K562 (cell line): ENCODE results near the gene ADORA2B.

Experiments
- ARHGAP35 ChIP-seq: fragments of 450-650 bp; IDR thresholded peaks from 2 replicates; pipeline ENCODE4 v1.6.1; 2018; ENCODE audit not compliant: partially characterized antibody
- FOXO4 ChIP-seq: fragments of 450-650 bp; formaldehyde crosslinking; IDR thresholded peaks from 2 replicates; pipeline ENCODE4 v1.4.0; 2020; ENCODE audit warnings: mild to moderate bottlenecking, moderate library complexity
- ID3 ChIP-seq, 2 experiments: fragments of 250-450 bp in 1 of 2; fragments of 450-650 bp in 1 of 2; sonication (Bioruptor Pico) in 1 of 2; IDR thresholded peaks; 2 replicates each; pipeline versions ENCODE4 v1.6.1 to v1.8.0; 2016 to 2021; ENCODE audit warnings: mild to moderate bottlenecking in 2 of 2, moderate library complexity in 2 of 2, missing compliant biosample characterization in 1 of 2, missing genetic modification characterization in 1 of 2
- KAT7 ChIP-seq: sonication (generic); formaldehyde crosslinking; IDR thresholded peaks from 2 replicates; pipeline ENCODE4 v1.8.0; 2022; ENCODE audit warnings: missing genetic modification reagents, mild to moderate bottlenecking, borderline replicate concordance
- KDM4B ChIP-seq, 2 experiments: fragments of 450-650 bp in 1 of 2; sonication (generic) in 1 of 2; IDR thresholded peaks; 2 replicates each; pipeline ENCODE4 v1.6.1; 2016 to 2017; ENCODE audit warnings: borderline replicate concordance in 2 of 2, antibody characterized with exemption in 1 of 2, low read depth in 1 of 2, mild to moderate bottlenecking in 1 of 2
- MED1 ChIP-seq: sonication (generic); formaldehyde crosslinking; IDR thresholded peaks from 2 replicates; pipeline ENCODE4 v1.8.1; 2023; ENCODE audit warnings: missing genetic modification reagents, borderline replicate concordance
- PML ChIP-seq: IDR thresholded peaks from 2 replicates; pipeline ENCODE4 v1.6.1; 2012; ENCODE audit warnings: low read length, inconsistent platforms
- SREBF2 ChIP-seq: sonication (generic); formaldehyde crosslinking; IDR thresholded peaks from 2 replicates; pipeline ENCODE4 v1.4.0; 2020; ENCODE audit warnings: mild to moderate bottlenecking, missing genetic modification reagents
- STAT5A ChIP-seq: IDR thresholded peaks from 2 replicates; pipeline ENCODE4 v1.6.1; 2012; ENCODE audit warnings: low read length, inconsistent platforms, borderline replicate concordance
- ZBTB7A ChIP-seq: IDR thresholded peaks from 2 replicates; pipeline ENCODE4 v1.6.1; 2011; ENCODE audit warnings: low read depth, mild to moderate bottlenecking, low read length, moderate library complexity, borderline replicate concordance; ENCODE audit not compliant: control insufficient read depth
- ZNF668 ChIP-seq: fragments of 250-450 bp; sonication (Bioruptor Pico); IDR thresholded peaks from 2 replicates; pipeline ENCODE4 v1.8.0; 2022; ENCODE audit warnings: mild to moderate bottlenecking, inconsistent platforms

- TF ChIP-seq STAT5A (no peak), SREBF2 (CRISPR knock-in tag) (no peak), ID3 (CRISPR knock-in tag; IDR thresholded peaks at IDR 0.05) (no peak), ID3 (tag; IDR thresholded peaks at IDR 0.05) (no peak), ZNF668 (no peak), PML (no peak), KDM4B (IDR thresholded peaks at IDR 0.05; ENCODE audit: borderline replicate concordance in 2 of 2, low read depth in 1 of 2) (no peak), MED1 (no peak), ARHGAP35 (no peak), FOXO4 (CRISPR knock-in tag) (no peak), KAT7 (CRISPR knock-in tag) (no peak), ZBTB7A (no peak)
Observed at GRCh38 chr17:15914400-15915170, 30.3 kb upstream of the ADORA2B start.
